OCI-LY1 (cell line): ENCODE data around the gene S100Z.

ENCODE experiments used
- H2AFZ ChIP-seq: fragments of 200-600 bp; sonication (generic), shearing (Covaris generic); 2 replicates; pipeline ENCODE4 v1.6.0; 2014; ENCODE audit warnings: antibody characterized with exemption, mild to moderate bottlenecking, low read length
- H3F3A ChIP-seq: fragments of 200-600 bp; sonication (generic), shearing (Covaris generic); 2 replicates; pipeline ENCODE4 v1.6.0; 2014; ENCODE audit warnings: mild to moderate bottlenecking, antibody characterized with exemption, low read length, moderate library complexity; ENCODE audit not compliant: insufficient read depth
- H3K27ac ChIP-seq: fragments of 200-600 bp; sonication (generic); 2 replicates; pipeline ENCODE4 v1.5.1; 2014; ENCODE audit warnings: low read length, mixed run types, mild to moderate bottlenecking, low read depth; ENCODE audit not compliant: poor library complexity, severe bottlenecking
- H3K27me3 ChIP-seq: fragments of 200-600 bp; sonication (generic); 2 replicates; pipeline ENCODE4 v1.6.0; 2014; ENCODE audit warnings: antibody characterized with exemption, mild to moderate bottlenecking, low read length, moderate library complexity; ENCODE audit not compliant: insufficient read depth
- H3K36me3 ChIP-seq: fragments of 200-600 bp; sonication (generic); 2 replicates; pipeline ENCODE4 v1.6.1; 2014; ENCODE audit warnings: mild to moderate bottlenecking, antibody characterized with exemption, low read length, moderate library complexity, mixed read lengths; ENCODE audit not compliant: insufficient read depth
- H3K4me1 ChIP-seq: fragments of 200-600 bp; sonication (generic); 2 replicates; pipeline ENCODE4 v1.5.1; 2014; ENCODE audit warnings: mild to moderate bottlenecking, low read length, moderate library complexity; ENCODE audit not compliant: insufficient read depth, severe bottlenecking
- H3K4me2 ChIP-seq: fragments of 200-600 bp; sonication (generic), shearing (Covaris generic); 2 replicates; pipeline ENCODE4 v1.6.1; 2014; ENCODE audit warnings: low read length
- H3K4me3 ChIP-seq: fragments of 200-600 bp; sonication (generic); 2 replicates; pipeline ENCODE4 v1.5.1; 2014; ENCODE audit warnings: low read length, low read depth, mild to moderate bottlenecking, mixed read lengths; ENCODE audit not compliant: poor library complexity, severe bottlenecking
- H3K79me2 ChIP-seq: fragments of 200-600 bp; shearing (Covaris generic); 2 replicates; pipeline ENCODE4 v1.6.1; 2016; ENCODE audit warnings: mixed run types, low read length, mixed read lengths; ENCODE audit not compliant: insufficient read depth
- H3K9ac ChIP-seq: fragments of 200-600 bp; sonication (generic), shearing (Covaris generic); 2 replicates; pipeline ENCODE4 v1.6.1; 2014; ENCODE audit warnings: mild to moderate bottlenecking, low read length, mixed read lengths
- H3K9me2 ChIP-seq: fragments of 200-600 bp; sonication (generic), shearing (Covaris generic); 2 replicates; pipeline ENCODE4 v1.6.1; 2014; ENCODE audit warnings: low read depth, mild to moderate bottlenecking, low read length, mixed read lengths
- H3K9me3 ChIP-seq: fragments of 200-600 bp; shearing (Covaris generic); 2 replicates; pipeline ENCODE4 v1.6.1; 2014; ENCODE audit warnings: low read length, mixed read lengths
- H4K20me1 ChIP-seq: fragments of 200-600 bp; sonication (generic), shearing (Covaris generic); 2 replicates; pipeline ENCODE4 v1.6.0; 2016; ENCODE audit warnings: mild to moderate bottlenecking, low read length; ENCODE audit not compliant: insufficient read depth
- EZH2 ChIP-seq: fragments of 200-600 bp; sonication (generic), shearing (Covaris generic); IDR thresholded peaks from 2 replicates; pipeline ENCODE4 v1.8.0; 2017; ENCODE audit warnings: borderline replicate concordance, mixed run types, mild to moderate bottlenecking, antibody characterized with exemption, low read length, moderate library complexity, mixed read lengths
- TF ChIP-seq, protein P1 (sequence below): fragments of 200-600 bp; sonication (generic), shearing (Covaris generic); IDR thresholded peaks from 2 replicates; pipeline ENCODE4 v1.5.1; 2017; ENCODE audit warnings: mild to moderate bottlenecking, antibody characterized with exemption, low read length, moderate library complexity, mixed read lengths

Gene S100Z

DNA sequence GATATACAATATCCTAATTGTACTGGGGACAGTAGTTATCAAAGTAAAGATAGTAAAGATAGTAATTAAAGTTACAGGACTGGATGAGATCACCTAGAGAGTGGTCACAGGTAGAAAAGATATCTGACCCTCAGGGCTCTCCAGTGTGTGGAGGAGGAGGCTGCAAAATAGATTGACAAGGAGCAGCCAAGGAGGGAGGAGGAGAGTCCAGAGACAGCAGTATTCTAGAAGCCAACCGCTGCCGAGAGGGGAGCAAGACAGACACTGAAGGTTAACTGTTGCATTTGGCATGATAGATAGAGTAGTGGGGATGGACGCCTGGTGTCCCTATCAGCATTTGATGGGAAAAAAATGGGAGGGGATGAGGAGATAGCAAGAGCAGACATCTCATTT, 48.0 kb upstream of the S100Z start:
- Histone ChIP-seq H3K4me1 (no peaks in the 10 kb centered on the region), H4K20me1 (no peaks in the 10 kb centered on the region), H3K36me3 (no peaks in the 10 kb centered on the region), H3K9ac (no peak overlapping the region), H3K79me2 (no peaks in the 10 kb centered on the region), H3F3A (no peaks in the 10 kb centered on the region), H3K27me3 (no peaks in the 10 kb centered on the region), H2AFZ (no peak overlapping the region), H3K27ac (no peak overlapping the region), H3K4me3 (no peak overlapping the region), H3K9me3 (no peaks in the 10 kb centered on the region), H3K9me2 (no peaks in the 10 kb centered on the region), H3K4me2 (no peak overlapping the region)
- TF ChIP-seq, protein P1, sequence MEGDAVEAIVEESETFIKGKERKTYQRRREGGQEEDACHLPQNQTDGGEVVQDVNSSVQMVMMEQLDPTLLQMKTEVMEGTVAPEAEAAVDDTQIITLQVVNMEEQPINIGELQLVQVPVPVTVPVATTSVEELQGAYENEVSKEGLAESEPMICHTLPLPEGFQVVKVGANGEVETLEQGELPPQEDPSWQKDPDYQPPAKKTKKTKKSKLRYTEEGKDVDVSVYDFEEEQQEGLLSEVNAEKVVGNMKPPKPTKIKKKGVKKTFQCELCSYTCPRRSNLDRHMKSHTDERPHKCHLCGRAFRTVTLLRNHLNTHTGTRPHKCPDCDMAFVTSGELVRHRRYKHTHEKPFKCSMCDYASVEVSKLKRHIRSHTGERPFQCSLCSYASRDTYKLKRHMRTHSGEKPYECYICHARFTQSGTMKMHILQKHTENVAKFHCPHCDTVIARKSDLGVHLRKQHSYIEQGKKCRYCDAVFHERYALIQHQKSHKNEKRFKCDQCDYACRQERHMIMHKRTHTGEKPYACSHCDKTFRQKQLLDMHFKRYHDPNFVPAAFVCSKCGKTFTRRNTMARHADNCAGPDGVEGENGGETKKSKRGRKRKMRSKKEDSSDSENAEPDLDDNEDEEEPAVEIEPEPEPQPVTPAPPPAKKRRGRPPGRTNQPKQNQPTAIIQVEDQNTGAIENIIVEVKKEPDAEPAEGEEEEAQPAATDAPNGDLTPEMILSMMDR = no peak
- TF ChIP-seq EZH2 = no peak

DNA sequence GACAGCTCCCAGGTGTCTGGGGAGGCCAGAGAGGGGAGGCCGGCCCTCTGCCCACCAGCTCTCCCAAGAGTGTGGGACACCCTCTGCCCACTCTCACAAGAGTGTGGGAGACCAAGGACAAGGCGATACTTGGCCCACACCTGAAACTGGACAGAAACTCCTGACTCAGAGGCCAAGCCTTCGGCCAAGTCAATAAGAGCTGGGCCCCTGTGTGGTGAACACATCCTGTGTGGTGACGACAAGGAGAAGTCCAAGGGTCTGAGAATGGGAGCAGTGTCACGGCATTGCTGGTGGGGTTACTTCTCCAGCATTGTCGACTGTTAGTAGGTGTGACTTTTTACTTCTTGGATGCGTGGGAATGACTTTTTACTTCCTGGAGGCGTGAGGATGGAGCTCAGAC, 45.5 kb upstream of the S100Z start:
- H3K4me2 ChIP-seq = no peak overlapping the region
- H3K36me3 ChIP-seq = no peaks in the 10 kb centered on the region
- no peak overlapping the region for H2AFZ ChIP-seq
- no peaks in the 10 kb centered on the region for H3K9me3 ChIP-seq
- no peak overlapping the region for H3K9ac ChIP-seq
- TF ChIP-seq EZH2 = no peak
- TF ChIP-seq, protein P1 = no peak
- no peaks in the 10 kb centered on the region for H3F3A ChIP-seq
- no peaks in the 10 kb centered on the region for H3K79me2 ChIP-seq
- no peaks in the 10 kb centered on the region for H3K27me3 ChIP-seq
- no peak overlapping the region for H3K27ac ChIP-seq
- no peaks in the 10 kb centered on the region for H4K20me1 ChIP-seq
- no peaks in the 10 kb centered on the region for H3K4me1 ChIP-seq
- H3K4me3 ChIP-seq = no peak overlapping the region
- H3K9me2 ChIP-seq = no peaks in the 10 kb centered on the region

DNA sequence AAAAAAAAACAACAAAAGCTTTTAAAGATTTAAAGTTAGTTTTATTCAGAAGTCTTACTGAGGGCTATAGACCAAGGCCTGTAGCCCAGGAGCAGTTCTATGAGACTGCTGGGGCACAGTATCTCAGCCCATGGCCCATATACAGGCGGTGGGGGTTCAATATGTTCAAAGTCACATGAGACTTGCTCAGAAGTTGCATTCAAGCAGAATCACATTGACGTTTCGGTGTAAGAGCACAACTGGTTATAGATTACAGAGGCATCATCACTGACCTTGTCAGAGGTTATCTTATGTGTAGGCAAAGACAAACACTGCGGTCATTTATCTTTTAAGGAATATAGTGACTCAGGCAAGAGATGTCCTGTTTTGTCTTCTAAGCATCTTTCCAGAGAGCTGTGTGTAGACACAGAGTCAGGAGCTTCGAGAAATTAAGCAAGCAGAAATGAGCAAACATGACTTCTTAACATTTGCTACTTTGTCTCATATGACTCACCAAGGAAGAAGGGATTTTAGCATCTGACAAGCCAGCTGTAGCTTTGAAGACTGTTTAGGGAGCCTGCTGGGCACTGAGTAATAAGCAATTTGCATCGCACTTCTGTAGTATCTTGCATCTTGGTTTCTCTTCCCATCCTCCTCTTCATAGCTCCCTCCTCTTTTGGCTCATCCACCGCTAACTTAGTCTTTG, 43.9 kb upstream of the S100Z start:
- H2AFZ ChIP-seq = no peak overlapping the region

More for the DNA sequence above, 43.9 kb upstream of the S100Z start:
- Histone ChIP-seq H3K27ac (no peak overlapping the region), H3K4me3 (no peak overlapping the region), H3K79me2 (no peaks in the 10 kb centered on the region), H3K9me3 (no peaks in the 10 kb centered on the region), H3K9me2 (no peaks in the 10 kb centered on the region), H3K9ac (no peak overlapping the region), H3K4me2 (no peak overlapping the region), H3K27me3 (no peaks in the 10 kb centered on the region), H3K4me1 (no peaks in the 10 kb centered on the region), H3K36me3 (no peaks in the 10 kb centered on the region), H3F3A (no peaks in the 10 kb centered on the region), H4K20me1 (no peaks in the 10 kb centered on the region)
- TF ChIP-seq EZH2 = no peak
- TF ChIP-seq, protein P1 = no peak
